Measurements from ENCODE around the gene C2CD4A.

The C2CD4A gene

DNA sequence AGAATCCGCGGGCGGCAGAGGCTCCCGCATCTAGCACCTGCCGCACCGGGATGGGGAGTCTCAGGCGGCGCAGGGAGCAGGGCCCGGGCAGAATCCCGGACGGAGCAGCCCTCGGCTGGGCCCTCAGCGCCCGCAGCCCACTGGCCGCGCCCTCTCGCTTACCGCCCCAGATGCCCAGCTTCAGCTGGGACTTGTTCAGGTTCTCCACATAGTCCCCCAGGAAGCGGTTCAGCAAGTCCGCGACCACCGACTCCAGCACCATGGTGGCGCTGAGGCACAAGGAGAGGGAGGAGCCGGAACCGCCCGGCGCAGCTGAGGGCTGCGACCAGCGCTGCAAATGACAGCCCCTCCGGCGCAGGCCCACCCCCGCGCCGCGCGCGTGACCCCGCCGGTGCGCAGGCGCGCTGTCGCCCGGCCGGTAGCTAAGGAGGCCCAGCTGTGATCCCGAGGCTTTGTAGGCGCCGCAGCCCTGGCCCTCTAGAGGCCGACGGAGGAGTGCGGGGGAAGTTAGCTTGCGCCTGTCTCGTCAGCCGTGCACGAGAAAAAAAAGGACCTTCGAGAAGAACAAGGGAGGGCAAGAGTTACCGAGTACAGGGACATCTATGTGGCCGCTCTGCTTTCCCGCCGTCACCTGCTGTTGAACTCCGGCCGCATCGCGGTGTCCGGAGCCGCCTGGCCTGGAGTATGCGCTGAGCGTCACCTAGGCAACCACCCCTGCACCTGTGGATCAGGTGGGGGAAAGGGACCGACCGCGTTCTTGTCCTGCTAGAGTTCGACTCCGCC is 6.5 kb upstream of the C2CD4A start, which contains the start of gene VPS13C:
TSS of gene VPS13C (minus strand) at position 335 of the 783 bp plus-strand sequence. CDS start at position 262, 73 bp downstream.
- FAIRE-seq: no peak

DNA sequence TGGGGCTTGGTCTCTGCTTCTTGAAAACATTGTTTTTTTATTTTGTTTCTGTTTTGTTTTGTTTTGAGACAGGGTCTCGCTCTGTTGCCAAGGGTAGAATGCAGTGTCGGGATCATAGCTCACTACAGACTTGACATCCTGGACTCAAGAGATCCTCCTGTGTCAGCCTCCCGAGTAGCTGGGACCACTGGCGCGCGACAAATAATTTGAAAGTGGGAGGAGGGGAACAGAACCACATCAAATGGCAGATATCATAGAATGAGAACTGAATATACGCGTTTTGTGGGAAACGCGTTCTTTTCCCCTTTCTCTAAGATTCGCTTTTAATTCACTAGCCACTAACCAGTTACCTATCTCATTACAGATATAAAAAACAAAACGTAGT is 5.9 kb upstream of the C2CD4A start:
- FAIRE-seq: no peak

- FAIRE-seq: peak; percentile 90
Observed at GRCh38 chr15:62063825-62064635, 2.7 kb upstream of the C2CD4A start.

DNA sequence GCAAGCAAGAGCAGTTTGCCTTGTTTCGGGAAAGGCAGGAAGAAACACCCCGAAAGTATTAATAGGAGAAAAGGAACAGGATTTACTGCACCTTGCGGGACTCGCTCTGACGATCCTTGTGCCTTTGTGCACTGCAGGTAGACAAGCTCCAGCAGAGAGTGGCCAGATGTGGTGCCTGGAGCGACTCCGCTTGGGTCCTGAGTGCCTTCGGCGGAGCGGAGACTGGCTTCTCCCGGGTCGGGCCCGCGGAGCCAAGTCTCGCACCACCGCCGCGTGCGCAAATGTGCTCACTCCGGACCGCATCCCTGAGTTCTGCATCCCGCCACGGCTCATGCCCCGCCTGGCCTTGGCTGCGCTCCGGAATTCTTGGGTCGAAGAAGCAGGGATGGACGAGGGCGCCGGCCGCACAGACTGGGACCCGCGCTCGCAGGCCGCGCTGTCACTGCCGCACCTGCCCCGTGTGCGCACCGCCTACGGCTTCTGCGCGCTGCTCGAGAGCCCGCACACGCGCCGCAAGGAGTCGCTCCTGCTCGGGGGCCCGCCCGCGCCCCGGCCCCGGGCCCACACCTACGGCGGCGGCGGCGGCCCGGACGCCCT is 769 bp downstream of the C2CD4A start:
- no peak for FAIRE-seq

- no peak for FAIRE-seq
Observed at GRCh38 chr15:62068071-62068809, 1.5 kb downstream of the C2CD4A start.

- peak; percentile 47 for FAIRE-seq
Observed at GRCh38 chr15:62068810-62069167, 2.0 kb downstream of the C2CD4A start.

DNA sequence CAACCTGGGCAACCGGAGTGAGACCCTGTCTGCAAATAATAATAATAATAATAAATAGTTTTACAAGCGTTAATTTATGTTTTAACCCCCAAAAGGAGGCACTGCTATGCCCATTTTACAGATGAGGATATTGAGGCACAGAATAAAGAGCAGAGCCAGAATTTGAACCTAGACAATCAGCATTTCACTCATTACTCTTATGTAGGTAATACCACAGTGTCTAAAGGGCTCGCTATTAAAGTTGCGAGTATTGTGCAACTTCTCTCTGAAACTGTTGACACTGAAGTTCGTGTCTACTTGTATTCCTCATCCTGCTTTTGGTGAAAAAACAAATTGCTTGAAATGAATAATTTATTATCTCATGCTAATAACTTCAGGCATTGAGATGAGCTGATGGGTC is 2.8 kb downstream of the C2CD4A start:
- no peak for FAIRE-seq

- peak; percentile 96 for FAIRE-seq
Observed at GRCh38 chr15:62071711-62072308, 5.0 kb downstream of the C2CD4A start.

GRCh38 chr15:62075595-62076277 is 9.0 kb downstream of the C2CD4A start:
- FAIRE-seq: no peak

GRCh38 chr15:62079594-62079993 is 12.8 kb downstream of the C2CD4A start:
- no peak for FAIRE-seq

DNA sequence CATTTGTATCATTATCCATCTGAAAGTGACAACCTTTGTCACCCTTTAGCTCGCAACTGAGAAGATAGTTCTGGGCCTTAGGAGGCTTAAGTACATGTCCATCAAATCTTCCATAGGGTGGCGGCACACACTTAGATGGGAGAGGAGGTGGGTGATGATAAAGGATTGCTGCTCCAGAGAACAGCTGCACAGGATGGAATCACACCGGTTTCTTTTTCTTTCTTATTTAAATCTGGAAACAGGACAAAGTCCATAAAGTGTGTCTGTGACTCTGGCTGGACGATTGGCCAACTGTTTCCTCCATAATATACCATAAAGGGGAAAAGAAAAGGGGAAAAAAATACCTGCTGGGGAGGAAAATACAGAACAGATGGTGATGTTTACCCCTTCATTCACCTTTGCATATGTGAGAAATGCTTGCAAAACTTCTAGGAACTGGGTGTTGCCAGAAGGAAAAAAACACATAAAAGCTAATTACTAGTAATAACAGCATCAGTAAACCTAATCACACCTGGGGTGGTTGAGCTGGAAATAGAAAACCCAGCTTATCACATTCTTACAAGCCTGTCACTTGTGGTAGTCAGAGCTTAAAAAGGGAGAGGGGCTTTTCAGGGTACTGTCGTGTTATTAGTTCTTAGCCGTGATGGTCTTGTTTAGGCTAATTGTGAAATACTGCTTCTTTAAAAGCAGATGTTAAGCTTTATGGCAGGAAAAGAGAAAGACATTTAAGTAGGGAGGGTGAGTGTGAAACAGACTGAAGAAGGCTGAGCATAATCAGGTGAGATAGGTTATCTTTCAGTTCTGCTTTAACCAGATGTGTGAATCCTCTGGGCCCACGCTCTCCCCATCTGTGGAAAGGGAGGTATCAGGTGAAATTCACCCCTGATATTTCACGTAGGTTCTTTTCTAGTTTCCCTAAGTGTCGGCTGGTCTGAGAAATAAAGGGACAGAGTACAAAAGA is 16.7 kb downstream of the C2CD4A start:
- FAIRE-seq: no peak

- FAIRE-seq: no peak
Observed at GRCh38 chr15:62085740-62086139, 19.0 kb downstream of the C2CD4A start.

DNA sequence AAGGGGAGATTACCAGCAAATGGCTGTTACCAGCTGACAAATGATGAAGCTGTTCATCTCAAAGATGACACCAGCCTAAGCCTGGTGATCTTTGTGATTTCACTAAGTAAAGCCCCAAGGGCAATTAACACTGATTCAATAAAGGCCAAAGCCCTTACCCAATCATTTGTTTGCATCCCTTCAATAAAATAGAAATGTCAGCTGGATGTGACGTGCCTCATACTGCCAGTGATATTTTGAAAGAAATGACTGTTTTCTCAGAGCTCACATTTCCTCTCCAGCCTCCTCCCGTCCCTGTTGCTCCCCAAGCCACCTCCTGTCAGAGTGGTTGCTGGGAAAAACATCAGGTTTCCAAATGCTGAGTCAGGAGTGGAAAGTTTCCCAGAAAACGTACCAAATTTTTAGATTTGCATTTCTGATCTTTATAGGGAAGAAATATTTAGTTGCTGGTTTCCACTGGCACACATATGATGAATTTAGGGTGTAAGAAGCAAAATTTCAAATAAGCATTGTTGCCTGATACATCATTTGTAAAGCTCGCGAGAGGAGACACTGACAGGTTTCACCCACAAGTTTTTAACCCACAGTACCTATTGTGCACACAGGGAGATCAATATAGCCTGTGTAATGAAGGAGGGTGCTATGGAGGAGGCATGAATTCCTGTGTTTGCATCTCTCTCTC is 21.0 kb downstream of the C2CD4A start:
- FAIRE-seq: peak; percentile 98

DNA sequence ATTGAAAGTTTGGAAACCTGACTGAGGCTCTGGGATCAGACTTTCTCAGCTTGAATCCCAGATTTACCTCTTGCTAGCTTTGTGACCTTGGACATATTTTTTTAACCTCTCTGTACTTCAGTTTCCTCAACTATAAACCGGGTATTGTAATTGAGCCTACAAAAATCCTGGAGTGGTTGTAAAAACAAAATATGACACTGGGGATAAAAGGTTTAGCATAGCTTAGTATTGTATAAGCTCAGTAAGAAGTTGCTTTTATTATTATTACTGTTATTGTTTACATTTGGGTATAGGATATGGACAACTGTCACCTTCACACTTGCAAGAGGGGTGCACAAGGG is 21.5 kb downstream of the C2CD4A start:
- peak; percentile 41 for FAIRE-seq

DNA sequence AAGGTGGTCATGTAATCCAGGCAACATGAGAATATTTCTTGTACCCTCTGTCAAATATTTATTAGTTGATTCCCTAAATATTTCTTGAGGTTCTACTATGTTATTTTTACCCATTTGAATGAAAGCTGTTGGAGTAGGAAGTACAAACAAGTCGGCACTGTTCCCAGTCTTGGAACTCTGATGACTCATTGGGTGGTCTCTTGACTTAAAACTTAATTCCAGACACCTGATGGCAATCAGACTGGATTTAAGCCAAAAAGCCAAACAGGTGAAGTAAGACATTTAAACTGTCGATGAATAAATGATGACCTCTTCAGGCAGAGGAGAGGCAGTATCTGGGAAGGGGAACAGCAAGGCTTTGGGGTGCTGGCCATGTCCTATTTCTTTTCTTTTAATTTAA is 22.8 kb downstream of the C2CD4A start:
- FAIRE-seq: peak; percentile 70

- no peak for FAIRE-seq
Observed at GRCh38 chr15:62090988-62091387, 24.2 kb downstream of the C2CD4A start.

DNA sequence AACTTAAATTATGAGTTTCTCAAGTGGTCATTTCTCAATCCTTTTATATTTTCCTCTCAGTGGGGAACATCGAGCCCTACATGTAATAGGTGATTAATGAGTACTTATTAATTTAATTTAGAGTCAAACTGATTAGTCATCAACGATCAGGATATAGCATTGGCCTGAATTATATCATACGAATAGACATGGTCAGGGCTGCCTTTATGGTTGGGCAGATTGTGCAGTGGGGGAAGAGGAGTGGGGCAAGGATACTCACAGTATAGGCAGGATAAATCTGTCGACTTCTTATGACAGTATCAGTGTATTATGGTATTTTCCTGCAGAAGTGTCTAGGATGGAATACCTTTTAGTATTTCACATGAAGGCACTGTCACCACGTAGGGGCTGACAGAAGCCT is 27.0 kb downstream of the C2CD4A start:
- FAIRE-seq: no peak

DNA sequence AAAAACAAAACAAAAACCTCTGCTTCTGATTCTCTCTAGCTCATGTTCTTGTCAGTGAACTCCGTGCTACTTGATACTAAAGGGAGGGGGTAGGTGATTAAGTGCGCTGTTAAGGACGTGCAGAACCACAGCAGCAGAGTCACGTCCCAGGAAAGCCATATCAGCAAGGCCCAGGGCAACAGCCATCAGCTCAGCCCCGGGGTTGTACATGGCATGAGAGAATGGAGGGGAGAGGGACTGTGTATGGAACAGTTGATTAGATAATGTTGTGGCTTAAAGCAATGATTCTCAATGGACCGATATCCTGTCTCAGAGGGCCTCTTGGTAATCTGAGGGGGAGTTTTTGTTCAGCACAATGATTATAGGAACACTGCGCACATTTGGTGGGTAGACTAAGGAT is 27.6 kb downstream of the C2CD4A start:
- no peak for FAIRE-seq

- peak; percentile 99 for FAIRE-seq
Observed at GRCh38 chr15:62099094-62099601, 32.4 kb downstream of the C2CD4A start.

GRCh38 chr15:62103431-62103830 is 36.7 kb downstream of the C2CD4A start:
- FAIRE-seq: no peak

Measured in islet of Langerhans (tissue), 1 donor.